ENCODE measurements around the gene APPL2. TPM values are rescaled to one million over a fixed set of nuclear protein-coding genes. Genes with fewer than 3 reads are reported as not detected.

Gene APPL2
- polyA plus RNA-seq, 1 donor from 2014 or later, result 47.0 TPM

- no peak overlapping the region for H3K27ac ChIP-seq (ENCODE audit: low read length)
Measured at GRCh38 chr12:105237666-105238065, 1.7 kb upstream of the APPL2 start.

GRCh38 chr12:105235281-105235731 lies 668 bp downstream of the APPL2 start:
- no peaks in the 10 kb centered on the region for H3K9me3 ChIP-seq (ENCODE audit: low read length)
- no peaks in the 10 kb centered on the region for H3F3A ChIP-seq (ENCODE audit: insufficient read depth, low read length, poor library complexity, severe bottlenecking)
- H3K9me2 ChIP-seq (ENCODE audit: insufficient read depth, low read length), result no peaks in the 10 kb centered on the region
- H2AFZ ChIP-seq (ENCODE audit: low read depth, low read length), result peak overlapping the region; percentile 35
- H3K36me3 ChIP-seq (ENCODE audit: insufficient read depth, low read length), result peaks cover 8% of the 10 kb centered on the region
- no peaks in the 10 kb centered on the region for H4K20me1 ChIP-seq (ENCODE audit: insufficient read depth)
- H3K79me2 ChIP-seq (replicated peaks; ENCODE audit: insufficient read depth, low read length), result peaks cover 48% of the 10 kb centered on the region
- H3K27me3 ChIP-seq (ENCODE audit: insufficient read depth, low read depth, low read length), result no peaks in the 10 kb centered on the region
- H3K27ac ChIP-seq (ENCODE audit: low read length), result peak overlapping the region; percentile 66
- H3K4me2 ChIP-seq (ENCODE audit: low read length), result peak overlapping the region; percentile 74
- TF ChIP-seq RAD21 (conservative IDR thresholded peaks at IDR 0.05) (no peak), TAF1 (IDR thresholded peaks at IDR 0.05; ENCODE audit: low read depth) (peak; percentile 13)
- peak overlapping the region; percentile 81 for H3K4me3 ChIP-seq (ENCODE audit: low read length)
- H3K9ac ChIP-seq (ENCODE audit: low read length), result peak overlapping the region; percentile 76

More at GRCh38 chr12:105237666-105238065, 1.7 kb upstream of the APPL2 start:
- peaks cover 27% of the 10 kb centered on the region for H3K79me2 ChIP-seq (replicated peaks; ENCODE audit: insufficient read depth, low read length)
- no peak overlapping the region for H2AFZ ChIP-seq (ENCODE audit: low read depth, low read length)
- H3K4me3 ChIP-seq (ENCODE audit: low read length), result no peak overlapping the region
- no peaks in the 10 kb centered on the region for H3K9me2 ChIP-seq (ENCODE audit: insufficient read depth, low read length)
- no peaks in the 10 kb centered on the region for H3F3A ChIP-seq (ENCODE audit: insufficient read depth, low read length, poor library complexity, severe bottlenecking)
- no peaks in the 10 kb centered on the region for H3K9me3 ChIP-seq (ENCODE audit: low read length)
- H3K4me2 ChIP-seq (ENCODE audit: low read length), result no peak overlapping the region
- H4K20me1 ChIP-seq (ENCODE audit: insufficient read depth), result no peaks in the 10 kb centered on the region
- no peak overlapping the region for H3K9ac ChIP-seq (ENCODE audit: low read length)
- no peaks in the 10 kb centered on the region for H3K27me3 ChIP-seq (ENCODE audit: insufficient read depth, low read depth, low read length)
- no peaks in the 10 kb centered on the region for H3K36me3 ChIP-seq (ENCODE audit: insufficient read depth, low read length)
- TF ChIP-seq MXI1 (conservative IDR thresholded peaks at IDR 0.05; ENCODE audit: poor library complexity, severe bottlenecking) (no peak), EP300 (conservative IDR thresholded peaks at IDR 0.05; ENCODE audit: poor library complexity, severe bottlenecking) (no peak), TAF1 (IDR thresholded peaks at IDR 0.05; ENCODE audit: low read depth) (no peak), RAD21 (conservative IDR thresholded peaks at IDR 0.05) (no peak)

GRCh38 chr12:105234197-105234596 lies 1.8 kb downstream of the APPL2 start:
- Histone ChIP-seq H4K20me1 (ENCODE audit: insufficient read depth) (no peaks in the 10 kb centered on the region), H3K9me2 (ENCODE audit: insufficient read depth, low read length) (no peaks in the 10 kb centered on the region), H3K9ac (ENCODE audit: low read length) (peak overlapping the region; percentile 76), H2AFZ (ENCODE audit: low read depth, low read length) (no peak overlapping the region), H3K27ac (ENCODE audit: low read length) (peak overlapping the region; percentile 66), H3F3A (ENCODE audit: insufficient read depth, low read length, poor library complexity, severe bottlenecking) (no peaks in the 10 kb centered on the region), H3K27me3 (ENCODE audit: insufficient read depth, low read depth, low read length) (no peaks in the 10 kb centered on the region), H3K4me3 (ENCODE audit: low read length) (peak overlapping the region; percentile 81), H3K79me2 (replicated peaks; ENCODE audit: insufficient read depth, low read length) (peaks cover 53% of the 10 kb centered on the region), H3K4me2 (ENCODE audit: low read length) (peak overlapping the region; percentile 74), H3K36me3 (ENCODE audit: insufficient read depth, low read length) (peaks cover 8% of the 10 kb centered on the region), H3K9me3 (ENCODE audit: low read length) (no peaks in the 10 kb centered on the region)
- no peak for TF ChIP-seq TAF1 (IDR thresholded peaks at IDR 0.05; ENCODE audit: low read depth)
- no peak for TF ChIP-seq EZH2 (IDR thresholded peaks at IDR 0.05; ENCODE audit: borderline replicate concordance, insufficient read depth, low read length, poor library complexity, severe bottlenecking)
- no peak for TF ChIP-seq REST (IDR thresholded peaks at IDR 0.05; ENCODE audit: borderline replicate concordance)
- TF ChIP-seq SMC3 (conservative IDR thresholded peaks at IDR 0.05; ENCODE audit: poor library complexity), result no peak
- no peak for TF ChIP-seq RAD21 (conservative IDR thresholded peaks at IDR 0.05)
- no peak for TF ChIP-seq POLR2AphosphoS5 (IDR thresholded peaks at IDR 0.05)
- TF ChIP-seq MXI1 (conservative IDR thresholded peaks at IDR 0.05; ENCODE audit: poor library complexity, severe bottlenecking), result no peak
- no peak for TF ChIP-seq CTCF (IDR thresholded peaks at IDR 0.05; ENCODE audit: poor library complexity, severe bottlenecking)
- TF ChIP-seq EP300 (conservative IDR thresholded peaks at IDR 0.05; ENCODE audit: poor library complexity, severe bottlenecking), result no peak
